Naive B cell (primary cell): ENCODE data around the gene RGS11. TPM values are rescaled to one million over a fixed set of nuclear protein-coding genes. Genes with fewer than 3 reads are reported as not detected.
A peak's percentile ranks its signal among the peaks of the same experiment; 100 is the strongest.
"Not testable (repeated sequence)": the region's sequence is repeated elsewhere in the genome, so short reads cannot be mapped to it uniquely, and the experiment has no call there.

Source experiments
- ATAC-seq, 2 donors: fragments of 150-1000 bp; cut with Tn5 transposase; 2 replicates each; pipeline ENCODE4 v1.10.0; 2021; ENCODE audit warnings: low read depth in 2 of 2, mild to moderate bottlenecking in 2 of 2, moderate library complexity in 2 of 2
- DNase-seq: peaks from one replicate; pipeline ENCODE4 v3.0.0; 2022
- H3K27ac Mint-ChIP-seq, 6 donors: one replicate each; pipeline ENCODE4 v1.8.0; 2020 to 2022; ENCODE audit warnings: mild to moderate bottlenecking in 6 of 6, mixed read lengths in 6 of 6, moderate library complexity in 5 of 6, inconsistent platforms in 2 of 6
- H3K27me3 Mint-ChIP-seq, 3 donors: one replicate each; pipeline ENCODE4 v1.8.0; 2021 to 2022; ENCODE audit warnings: mixed read lengths in 3 of 3, mild to moderate bottlenecking in 1 of 3
- H3K36me3 Mint-ChIP-seq, 2 donors: one replicate each; pipeline ENCODE4 v1.8.0; 2020 to 2022; ENCODE audit warnings: mixed read lengths in 2 of 2, inconsistent platforms in 1 of 2, mild to moderate bottlenecking in 1 of 2
- H3K4me1 Mint-ChIP-seq, 3 donors: one replicate each; pipeline ENCODE4 v1.8.0; 2020 to 2022; ENCODE audit warnings: mixed read lengths in 3 of 3, inconsistent platforms in 1 of 3, mild to moderate bottlenecking in 1 of 3, moderate library complexity in 1 of 3
- H3K4me3 Mint-ChIP-seq, 8 donors: one replicate each; pipeline ENCODE4 v1.8.0; 2020 to 2022; ENCODE audit warnings: mild to moderate bottlenecking in 8 of 8, mixed read lengths in 8 of 8, moderate library complexity in 8 of 8, inconsistent platforms in 2 of 8
- H3K9me3 Mint-ChIP-seq, 7 donors: one replicate each; pipeline ENCODE4 v1.8.0; 2020 to 2022; ENCODE audit warnings: mixed read lengths in 7 of 7, mild to moderate bottlenecking in 5 of 7, inconsistent platforms in 2 of 7, moderate library complexity in 1 of 7
- polyA plus RNA-seq, 6 donors: library from polyadenylated mRNA; unstranded; fragments of 300-500 nt; fragmentation: Illumina TruSeq; gene quantifications; one replicate each; pipeline ENCODE4 v1.2.3, GENCODE V29; 2021; ENCODE audit warnings: low read depth in 6 of 6

The RGS11 gene
- polyA plus RNA-seq, 6 donors from 2014 or later: 0.14 TPM; not detected in 5

DNA sequence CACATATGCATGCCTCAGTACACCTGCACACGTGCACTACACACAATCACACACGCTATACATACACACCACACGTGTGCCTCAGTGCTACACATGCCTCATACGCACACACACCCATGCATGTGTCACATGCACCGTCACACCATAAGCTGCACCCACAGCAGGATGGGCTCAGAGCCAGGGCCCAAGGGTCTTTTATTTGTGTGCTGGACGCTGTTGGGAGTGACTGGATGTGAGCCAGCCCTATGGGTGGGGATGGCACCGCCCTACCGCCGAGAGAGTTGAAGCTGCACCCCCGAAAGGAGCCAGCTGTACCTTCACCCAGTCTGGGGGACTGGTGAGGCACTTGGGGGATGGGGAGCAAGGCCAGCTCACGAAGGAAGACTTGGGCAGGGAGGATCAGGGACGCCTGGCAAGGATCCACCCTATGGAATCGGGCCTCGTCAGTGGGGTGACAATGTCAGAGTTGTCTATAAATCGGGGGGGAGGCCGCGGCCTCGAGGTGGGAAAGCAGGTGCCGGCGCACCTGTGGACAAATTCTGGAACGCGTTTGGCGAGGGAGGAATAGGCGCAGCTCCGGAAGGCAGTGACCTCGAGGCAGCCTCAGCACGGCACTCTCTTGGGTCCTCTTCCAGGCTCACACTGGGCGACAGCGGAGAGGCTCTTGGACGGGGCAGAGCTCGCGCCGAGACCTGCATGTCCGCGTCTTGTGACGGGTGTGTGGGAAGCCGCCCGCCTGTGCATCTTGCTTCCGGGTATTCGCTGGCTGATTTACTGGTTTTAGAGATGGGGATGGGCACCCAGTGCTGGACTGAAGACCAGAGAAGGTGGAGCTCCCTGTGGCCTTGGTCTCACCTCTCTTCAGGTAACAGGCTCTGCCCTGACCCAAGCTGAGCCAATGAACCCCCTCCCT, 7.3 kb downstream of the RGS11 start:
- Mint-ChIP-seq H3K27me3 (peaks cover 0 to 5% (median 3%) of the 10 kb centered on the region in 3 donors), H3K27ac (no peak overlapping the region), H3K9me3 (no peaks in the 10 kb centered on the region), H3K4me3 (no peak overlapping the region), H3K4me1 (peaks cover 0 to 9% (median 4%) of the 10 kb centered on the region in 3 donors), H3K36me3 (no peaks in the 10 kb centered on the region)
- ATAC-seq (no peak), DNase-seq (no peak)

DNA sequence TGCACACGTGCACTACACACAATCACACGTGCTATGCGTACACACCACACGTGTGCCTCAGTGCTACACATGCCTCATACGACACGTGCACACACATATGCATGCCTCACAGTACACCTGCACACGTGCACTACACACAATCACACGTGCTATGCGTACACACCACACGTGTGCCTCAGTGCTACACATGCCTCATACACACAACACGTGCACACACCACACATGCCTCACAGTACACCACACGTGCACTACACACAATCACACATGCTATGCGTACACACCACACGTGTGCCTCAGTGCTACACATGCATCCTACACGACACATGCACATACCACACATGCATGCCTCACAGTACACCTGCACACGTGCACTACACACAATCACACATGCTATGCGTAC, 8.2 kb downstream of the RGS11 start:
- H3K27ac Mint-ChIP-seq: peak overlapping the region in 1 of 6 donors; percentile 56
- not testable (repeated sequence) for DNase-seq, H3K27me3 Mint-ChIP-seq, H3K4me3 Mint-ChIP-seq, H3K36me3 Mint-ChIP-seq, H3K4me1 Mint-ChIP-seq, ATAC-seq, H3K9me3 Mint-ChIP-seq

DNA sequence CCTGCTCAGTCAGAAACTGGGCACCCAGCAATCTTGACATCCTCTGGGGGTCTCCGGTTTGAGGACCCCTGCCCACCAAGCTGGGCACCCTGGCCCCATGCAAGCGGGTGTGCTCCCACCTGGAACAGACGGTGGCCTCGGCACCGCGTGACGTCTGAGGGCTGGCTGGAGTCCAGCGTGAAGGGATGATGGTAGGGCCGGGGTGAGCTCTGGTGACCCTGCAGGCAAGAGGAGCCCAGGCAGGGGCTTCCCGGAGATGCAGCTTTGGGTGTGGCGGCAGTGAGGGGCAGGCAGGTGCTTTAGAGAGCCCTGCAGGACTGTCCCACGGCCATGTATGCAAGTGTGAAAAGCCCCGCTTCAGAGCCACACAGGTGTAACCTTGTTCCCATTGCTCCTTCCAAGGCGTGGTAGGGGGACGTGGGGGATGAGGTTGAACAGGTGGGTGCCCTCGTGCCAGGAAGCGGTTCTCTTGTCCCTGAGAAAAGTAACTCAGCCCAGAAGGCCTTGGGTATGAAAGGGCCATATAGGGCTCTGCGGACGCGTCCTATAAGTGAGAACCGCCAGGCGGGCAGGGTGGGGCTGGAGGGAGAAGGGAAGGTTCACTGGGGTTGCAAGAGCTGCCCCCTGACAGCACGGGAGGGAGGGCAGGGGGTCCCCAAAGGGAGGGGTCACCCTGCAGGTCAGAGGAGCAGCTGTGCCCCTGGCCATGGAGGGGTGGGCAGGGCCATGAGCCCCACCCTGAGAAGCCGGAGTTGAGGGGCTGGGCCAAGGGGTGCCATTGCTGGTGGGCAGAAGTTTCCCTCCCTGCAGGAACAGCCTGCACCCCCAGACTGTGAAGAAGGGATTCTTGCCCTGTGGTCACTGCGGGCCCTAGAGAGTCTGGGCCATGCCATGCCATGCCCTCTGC, 9.2 kb downstream of the RGS11 start:
- Mint-ChIP-seq H3K4me3 (no peak overlapping the region), H3K27me3 (no peaks in the 10 kb centered on the region), H3K9me3 (no peaks in the 10 kb centered on the region), H3K36me3 (peaks cover 0 to 11% of the 10 kb centered on the region in 2 donors), H3K27ac (no peak overlapping the region), H3K4me1 (peaks cover 0 to 9% (median 4%) of the 10 kb centered on the region in 3 donors)
- DNase-seq (no peak), ATAC-seq (no peak)

DNA sequence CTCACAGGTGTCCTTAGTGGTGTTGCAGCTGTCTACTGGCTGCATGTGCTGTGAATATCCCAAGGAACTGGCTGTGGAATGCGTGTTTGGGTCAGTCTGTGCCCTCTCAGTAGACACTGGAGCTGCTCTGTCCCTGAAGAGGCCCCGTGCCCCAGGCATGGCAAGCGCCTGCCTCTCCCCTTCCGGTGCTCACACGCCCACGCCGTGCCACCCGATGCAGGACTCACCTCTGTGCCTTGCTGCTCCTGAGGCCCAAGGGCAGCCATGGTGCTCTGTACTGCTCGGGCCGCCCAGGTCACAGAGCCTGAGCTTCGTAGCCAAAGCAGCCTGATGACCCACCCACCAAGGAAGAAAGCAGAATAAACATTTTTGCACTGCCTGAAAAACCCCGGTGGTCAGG, 10.0 kb downstream of the RGS11 start:
- ATAC-seq (no peak), DNase-seq (no peak)
- peaks cover 0 to 9% (median 4%) of the 10 kb centered on the region in 3 donors for H3K4me1 Mint-ChIP-seq
- H3K9me3 Mint-ChIP-seq: no peaks in the 10 kb centered on the region
- no peaks in the 10 kb centered on the region for H3K27me3 Mint-ChIP-seq
- peaks cover 0 to 13% of the 10 kb centered on the region in 2 donors for H3K36me3 Mint-ChIP-seq
- H3K27ac Mint-ChIP-seq: no peak overlapping the region
- H3K4me3 Mint-ChIP-seq: no peak overlapping the region

DNA sequence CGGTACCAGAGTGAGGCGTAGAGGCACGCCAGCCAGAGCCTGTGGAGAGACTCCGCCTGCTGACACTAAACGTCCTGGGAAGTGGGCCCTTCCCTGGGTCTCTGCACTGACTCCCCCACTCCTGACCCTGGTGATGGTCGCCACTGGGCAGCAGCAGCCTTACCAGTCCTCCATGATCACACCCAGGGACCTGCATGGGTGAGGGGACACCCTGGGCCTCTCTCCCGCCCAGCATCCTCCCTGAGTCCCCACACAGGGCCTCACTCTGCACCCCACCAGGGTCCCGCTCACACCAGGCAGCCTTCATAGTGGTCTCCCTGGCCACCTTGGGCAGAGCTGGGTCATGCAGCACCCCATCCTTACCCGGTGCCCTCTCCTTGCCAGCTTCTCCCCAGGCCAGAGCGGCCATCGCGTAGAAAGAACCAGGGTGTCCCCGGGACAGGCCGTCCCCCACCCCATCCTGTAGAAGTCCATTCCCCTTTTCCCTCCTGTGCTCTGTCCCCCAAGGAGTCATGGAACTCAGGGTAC, 10.7 kb downstream of the RGS11 start:
- DNase-seq: no peak
- Mint-ChIP-seq H3K27ac (no peak overlapping the region), H3K36me3 (peaks cover 0 to 17% of the 10 kb centered on the region in 2 donors), H3K4me1 (peaks cover 0 to 9% (median 4%) of the 10 kb centered on the region in 3 donors), H3K27me3 (no peaks in the 10 kb centered on the region), H3K4me3 (no peak overlapping the region), H3K9me3 (no peaks in the 10 kb centered on the region)
- ATAC-seq: no peak

DNA sequence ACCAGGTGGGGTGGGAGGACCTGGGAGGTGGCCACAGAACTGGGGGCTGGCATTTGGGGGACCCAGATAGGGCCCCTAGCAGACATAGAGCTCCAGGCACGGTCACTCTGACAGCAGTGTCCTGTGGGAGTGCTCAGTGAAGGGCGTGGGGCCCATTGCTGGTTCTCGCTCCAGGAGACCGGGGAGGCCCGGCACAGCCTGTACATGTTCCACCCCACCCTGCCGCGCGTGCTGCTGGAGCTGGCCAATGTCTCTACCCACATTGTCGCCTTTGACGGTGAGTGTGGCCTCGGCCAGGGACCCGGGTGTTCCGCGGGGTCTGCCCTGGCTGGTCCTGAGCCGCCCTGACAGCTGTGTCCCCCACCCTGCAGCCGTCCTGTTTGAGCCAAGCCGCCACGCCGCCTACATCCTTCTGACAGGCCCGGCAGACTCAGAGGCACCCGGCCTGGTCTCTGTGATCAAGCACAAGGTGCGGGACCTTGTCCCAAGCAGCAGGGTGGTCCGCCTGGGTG, 11.2 kb downstream of the RGS11 start:
- Mint-ChIP-seq H3K27ac (no peak overlapping the region), H3K9me3 (no peaks in the 10 kb centered on the region), H3K27me3 (no peaks in the 10 kb centered on the region), H3K4me1 (peaks cover 0 to 9% (median 4%) of the 10 kb centered on the region in 3 donors), H3K4me3 (no peak overlapping the region), H3K36me3 (peaks cover 0 to 17% of the 10 kb centered on the region in 2 donors)
- DNase-seq: no peak
- no peak for ATAC-seq

DNA sequence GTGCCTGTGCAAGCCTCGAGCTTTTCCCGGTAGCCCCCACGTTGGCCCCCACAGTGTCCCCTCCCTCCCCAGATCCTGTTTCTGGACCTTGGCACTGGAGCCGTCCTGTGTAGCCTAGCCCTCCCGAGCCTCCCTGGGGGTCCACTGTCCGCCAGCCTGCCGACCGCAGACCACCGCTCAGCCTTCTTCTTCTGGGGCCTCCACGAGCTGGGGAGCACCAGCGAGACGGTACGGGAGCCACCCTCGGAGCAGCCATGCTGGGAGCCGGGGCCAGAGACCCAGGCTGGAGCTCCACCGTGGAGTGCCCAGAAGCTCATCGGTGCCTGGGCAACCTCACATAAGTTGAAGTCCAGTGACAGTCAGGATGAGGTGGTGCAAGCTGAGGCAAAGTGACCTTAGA, 11.8 kb downstream of the RGS11 start:
- no peak overlapping the region for H3K27ac Mint-ChIP-seq
- H3K36me3 Mint-ChIP-seq: peaks cover 0 to 17% of the 10 kb centered on the region in 2 donors
- no peaks in the 10 kb centered on the region for H3K9me3 Mint-ChIP-seq
- H3K4me1 Mint-ChIP-seq: peaks cover 0 to 9% (median 4%) of the 10 kb centered on the region in 3 donors
- H3K4me3 Mint-ChIP-seq: no peak overlapping the region
- no peaks in the 10 kb centered on the region for H3K27me3 Mint-ChIP-seq
- DNase-seq (no peak), ATAC-seq (no peak)

DNA sequence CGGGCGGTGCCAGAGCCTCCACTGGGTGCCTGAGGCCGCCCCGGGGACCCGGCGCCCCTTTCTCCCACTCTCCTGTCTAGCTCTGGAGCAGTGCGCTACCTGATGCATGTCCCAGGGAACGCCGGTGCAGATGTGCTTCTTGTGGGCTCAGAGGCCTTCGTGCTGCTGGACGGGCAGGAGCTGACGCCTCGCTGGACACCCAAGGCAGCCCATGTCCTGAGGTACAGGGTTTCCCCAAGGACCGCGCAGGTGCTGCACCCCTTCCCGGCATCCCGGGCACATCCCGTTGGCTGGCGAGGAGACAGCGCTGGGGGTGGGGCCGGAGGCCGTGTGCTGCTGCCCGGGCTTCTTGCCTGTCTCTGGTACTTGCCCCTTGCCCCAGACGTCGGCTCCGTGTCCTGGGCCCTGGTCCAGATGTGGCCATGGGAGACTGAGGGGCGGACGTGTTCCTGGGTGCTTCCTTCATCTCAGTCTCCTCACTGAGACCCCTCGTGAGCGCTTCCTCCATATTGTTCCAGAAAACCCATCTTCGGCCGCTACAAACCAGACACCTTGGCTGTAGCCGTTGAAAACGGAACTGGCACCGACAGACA, 12.5 kb downstream of the RGS11 start:
- ATAC-seq (no peak), DNase-seq (no peak)
- Mint-ChIP-seq H3K9me3 (no peaks in the 10 kb centered on the region), H3K4me3 (no peak overlapping the region), H3K27ac (no peak overlapping the region), H3K4me1 (peaks cover 0 to 9% (median 4%) of the 10 kb centered on the region in 3 donors), H3K27me3 (no peaks in the 10 kb centered on the region), H3K36me3 (peaks cover 0 to 17% of the 10 kb centered on the region in 2 donors)

DNA sequence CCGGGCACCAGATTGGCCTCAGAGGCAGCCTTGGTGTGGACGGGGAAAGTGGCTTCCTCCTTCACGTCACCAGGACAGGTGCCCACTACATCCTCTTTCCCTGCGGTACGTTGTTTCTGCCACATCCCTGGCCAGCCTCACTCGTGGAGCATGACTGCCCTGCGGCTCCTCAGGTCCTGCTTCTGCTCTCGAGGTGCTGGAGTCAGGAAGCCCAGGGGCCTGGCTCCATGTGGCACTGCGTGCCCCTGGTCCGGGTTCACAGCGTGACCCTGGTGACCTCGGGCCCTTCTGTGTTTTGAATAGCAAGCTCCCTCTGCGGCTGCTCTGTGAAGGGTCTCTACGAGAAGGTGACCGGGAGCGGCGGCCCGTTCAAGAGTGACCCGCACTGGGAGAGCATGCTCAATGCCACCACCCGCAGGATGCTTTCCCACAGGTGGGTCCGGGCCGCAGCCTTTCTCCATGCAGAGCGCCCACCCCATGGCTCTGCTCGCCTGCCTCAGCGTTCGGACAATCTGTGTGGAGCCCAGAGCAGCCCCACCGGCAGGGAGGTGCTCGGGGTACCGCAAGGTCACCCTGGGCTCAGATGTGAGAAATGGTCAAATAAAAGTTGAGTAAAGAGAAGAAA, 13.5 kb downstream of the RGS11 start:
- Mint-ChIP-seq H3K27ac (peak overlapping the region in 1 of 6 donors; percentile 52), H3K4me3 (no peak overlapping the region), H3K27me3 (no peaks in the 10 kb centered on the region), H3K9me3 (no peaks in the 10 kb centered on the region), H3K4me1 (peaks cover 0 to 6% (median 2%) of the 10 kb centered on the region in 3 donors), H3K36me3 (peaks cover 0 to 17% of the 10 kb centered on the region in 2 donors)
- no peak for DNase-seq
- ATAC-seq: no peak

DNA sequence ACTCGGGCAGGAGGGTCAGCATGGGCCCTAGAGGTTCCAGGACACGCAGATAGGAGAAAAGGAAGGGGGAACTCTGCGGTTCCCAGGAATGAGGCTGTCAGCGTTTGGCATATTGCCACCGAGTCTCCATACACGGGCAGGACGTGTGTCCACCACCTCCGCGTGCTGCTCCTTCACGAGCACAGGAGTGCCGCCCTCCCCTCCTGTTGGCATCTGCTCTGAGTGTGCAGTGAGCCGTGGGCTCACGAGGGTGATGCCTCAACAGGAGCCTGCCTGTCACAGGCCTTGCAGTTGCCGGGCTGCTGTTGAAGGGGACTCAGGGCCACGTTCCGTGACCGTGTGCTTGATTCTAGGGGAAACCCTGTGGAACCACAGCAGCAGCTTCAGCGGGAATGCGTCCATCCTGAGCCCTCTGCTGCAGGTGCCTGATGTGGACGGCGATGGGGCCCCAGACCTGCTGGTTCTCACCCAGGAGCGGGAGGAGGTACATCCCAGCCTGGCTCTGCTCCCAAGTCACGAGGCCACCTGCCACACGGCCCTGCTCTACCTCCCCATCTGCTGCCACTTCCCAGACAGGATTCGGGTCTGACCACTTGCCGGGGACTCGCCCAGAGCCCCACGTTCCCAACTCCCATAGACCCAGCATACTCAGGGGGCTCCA, 14.6 kb downstream of the RGS11 start:
- ATAC-seq (no peak), DNase-seq (no peak)
- H3K27ac Mint-ChIP-seq: no peak overlapping the region
- H3K36me3 Mint-ChIP-seq: peaks cover 0 to 17% of the 10 kb centered on the region in 2 donors
- peaks cover 0 to 4% (median 0%) of the 10 kb centered on the region in 3 donors for H3K4me1 Mint-ChIP-seq
- H3K9me3 Mint-ChIP-seq: no peaks in the 10 kb centered on the region
- no peaks in the 10 kb centered on the region for H3K27me3 Mint-ChIP-seq
- H3K4me3 Mint-ChIP-seq: no peak overlapping the region

DNA sequence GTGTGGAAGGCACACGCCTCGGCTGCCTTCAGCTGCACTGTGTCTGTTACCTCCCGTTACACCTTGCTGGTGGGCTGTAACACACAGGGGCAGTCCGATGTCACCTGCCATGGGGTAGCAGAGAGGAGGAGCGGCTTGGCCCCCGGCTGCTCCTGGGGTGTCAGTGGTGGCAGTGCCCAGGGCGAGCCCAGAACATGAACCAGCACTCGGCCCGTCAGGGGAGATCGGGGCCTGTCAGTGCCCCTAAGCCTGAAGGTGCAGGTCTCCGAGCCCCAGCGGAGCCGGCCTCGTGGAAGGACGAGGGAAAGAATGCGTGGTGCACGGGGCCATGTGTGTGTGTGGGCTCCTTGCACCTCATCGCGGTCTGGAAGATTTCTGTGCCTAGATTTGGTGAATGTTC, 15.4 kb downstream of the RGS11 start:
- Mint-ChIP-seq H3K9me3 (no peaks in the 10 kb centered on the region), H3K4me1 (peaks cover 0 to 4% (median 0%) of the 10 kb centered on the region in 3 donors), H3K27ac (peak overlapping the region in 1 of 6 donors; percentile 80), H3K4me3 (no peak overlapping the region), H3K36me3 (peaks cover 0 to 17% of the 10 kb centered on the region in 2 donors), H3K27me3 (no peaks in the 10 kb centered on the region)
- ATAC-seq: no peak
- no peak for DNase-seq

DNA sequence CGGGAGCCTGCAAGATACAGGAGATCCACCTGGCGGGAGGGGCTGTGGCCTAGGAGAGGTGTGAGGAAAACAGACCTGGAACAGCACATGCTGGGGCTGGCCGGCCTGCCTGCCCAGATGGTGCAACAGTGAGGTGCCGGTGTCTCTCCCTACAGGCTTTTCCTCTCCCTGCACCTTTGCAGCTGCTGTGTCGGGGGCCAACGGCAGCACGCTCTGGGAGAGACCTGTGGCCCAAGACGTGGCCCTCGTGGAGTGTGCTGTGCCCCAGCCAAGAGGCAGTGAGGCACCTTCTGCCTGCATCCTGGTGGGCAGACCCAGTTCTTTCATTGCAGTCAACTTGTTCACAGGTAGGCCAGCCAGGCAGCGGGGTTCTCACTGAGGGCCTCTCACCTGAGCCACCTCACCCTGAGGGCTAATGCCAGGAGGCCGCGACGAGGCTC, 15.9 kb downstream of the RGS11 start:
- H3K27me3 Mint-ChIP-seq: no peaks in the 10 kb centered on the region
- no peak overlapping the region for H3K4me3 Mint-ChIP-seq
- ATAC-seq (no peak), DNase-seq (no peak)
- H3K36me3 Mint-ChIP-seq: peaks cover 0 to 17% of the 10 kb centered on the region in 2 donors
- H3K4me1 Mint-ChIP-seq: peaks cover 0 to 4% (median 0%) of the 10 kb centered on the region in 3 donors
- no peaks in the 10 kb centered on the region for H3K9me3 Mint-ChIP-seq
- H3K27ac Mint-ChIP-seq: peak overlapping the region in 1 of 6 donors; percentile 44
